Left colon (tissue), 2 donors: ENCODE results near the gene VPS33B. TPM values are rescaled to one million over a fixed set of nuclear protein-coding genes. Genes with fewer than 3 reads are reported as not detected.
"Not testable (repeated sequence)": the region's sequence is repeated elsewhere in the genome, so short reads cannot be mapped to it uniquely, and the experiment has no call there.

Experiments used
- ATAC-seq: fragments of 200-7000 bp; cut with Tn5 transposase; one replicate; pipeline ENCODE4 v1.9.1; 2020; ENCODE audit warnings: mild to moderate bottlenecking, moderate library complexity
- DNase-seq, 2 donors: peaks; one replicate each; pipeline ENCODE4 v3.0.0-alpha.2; 2020
- intact Hi-C, 2 donors: fragments of 100-400 bp; cut with DNase I in 1 of 2; cut with micrococcal nuclease in 1 of 2; formaldehyde crosslinking; loops; one replicate each; pipeline versions ENCODE4 v1.11.2 to v1.14.0; 2022; cut with DNase I, micrococcal nuclease
- long read RNA-seq: library from polyadenylated mRNA; unstranded; transcript quantifications from one replicate; pipeline ENCODE4 v2.0.0, GENCODE V29; 2021
- total RNA-seq, 2 donors: library from RNA; stranded (reverse); fragmentation: NEBNext Ultra II Directional; extraction: Animal tissue kit (Norgen Biotek cat#: 25700); gene quantifications; one replicate each; pipeline ENCODE4 v1.2.1, GENCODE V29; 2021
- donor health status: DM: no; HTN: no; CAD: no.
- donor health status: DM: yes; HTN: yes; CAD: no.

The VPS33B gene
- 10 to 100 TPM; 15.1 to 16.9 TPM for total RNA-seq
- long read RNA-seq, transcript VPS33B-201 (23 exons, 2,767 nt), result major isoform, 25 of 35 reads
- long read RNA-seq, partial matches to known transcripts, result 4 of 35 reads
- long read RNA-seq, other reads (novel, unspliced or antisense), result 4 of 35 reads

DNA sequence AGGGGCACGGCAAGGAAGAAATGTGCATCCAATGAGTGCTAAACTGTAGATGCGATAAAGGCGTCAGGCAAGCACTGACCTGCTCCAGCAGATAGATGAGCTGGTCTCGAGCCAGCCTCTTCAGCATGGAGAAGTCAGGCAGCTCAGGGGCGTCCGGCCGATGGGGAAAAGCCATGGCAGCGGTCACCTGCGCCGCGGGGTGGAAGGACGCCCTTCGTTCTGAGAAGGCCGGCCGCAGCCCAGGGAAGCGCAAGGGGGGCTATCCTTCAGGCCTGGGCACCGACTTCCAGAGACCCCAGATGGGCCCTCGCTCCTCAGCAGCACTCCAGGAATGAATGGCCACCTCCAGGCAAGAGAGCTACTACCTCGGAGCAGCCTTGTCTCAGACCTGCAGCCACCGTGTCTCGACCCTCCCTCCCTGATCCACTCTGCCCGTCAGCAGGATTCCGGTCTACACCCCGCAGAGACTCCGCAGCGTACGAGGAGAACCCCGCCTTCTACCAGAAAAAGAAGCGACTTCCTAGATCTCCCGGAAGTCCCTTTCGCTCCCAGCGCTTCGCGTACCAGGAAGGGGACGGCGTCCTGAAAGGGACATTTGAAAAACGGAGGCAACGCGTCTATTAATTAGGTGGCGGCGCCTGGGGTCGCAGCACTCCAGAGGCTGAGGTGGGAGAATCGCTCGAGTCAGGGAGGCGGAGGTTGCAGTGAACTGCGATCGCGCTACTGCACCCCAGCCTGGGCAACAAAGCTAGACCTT lies at the start of gene VPS33B:
Gene VPS33B (minus strand): TSS at position 520 of the 757 bp plus-strand sequence. CDS start 345 bp downstream, at position 175.
- DNase-seq (peak; percentile 88 to 91), ATAC-seq (peak; percentile 97)
- intact Hi-C loops, result no loop called here

DNA sequence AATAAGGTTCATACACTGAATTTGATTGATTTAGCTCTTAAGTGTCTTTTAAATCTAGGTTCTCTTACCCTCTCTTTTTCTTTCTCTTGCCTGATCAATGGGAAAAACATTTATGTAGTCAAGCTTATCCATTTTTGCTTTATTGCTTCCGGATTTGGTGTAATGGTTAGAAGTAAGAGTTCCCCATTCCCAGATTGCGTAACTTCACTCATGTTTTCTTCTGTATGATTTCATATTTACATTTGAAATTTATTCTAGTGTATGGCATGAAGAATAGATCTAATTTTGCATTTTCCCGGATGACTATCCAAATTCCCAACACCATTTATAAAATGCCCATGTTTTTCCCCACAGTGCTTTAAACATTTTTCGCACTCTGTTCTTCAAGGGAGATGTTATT lies 49.8 kb upstream of the VPS33B start:
- intact Hi-C loops, result no loop called here
- ATAC-seq (no peak), DNase-seq (no peak)

DNA sequence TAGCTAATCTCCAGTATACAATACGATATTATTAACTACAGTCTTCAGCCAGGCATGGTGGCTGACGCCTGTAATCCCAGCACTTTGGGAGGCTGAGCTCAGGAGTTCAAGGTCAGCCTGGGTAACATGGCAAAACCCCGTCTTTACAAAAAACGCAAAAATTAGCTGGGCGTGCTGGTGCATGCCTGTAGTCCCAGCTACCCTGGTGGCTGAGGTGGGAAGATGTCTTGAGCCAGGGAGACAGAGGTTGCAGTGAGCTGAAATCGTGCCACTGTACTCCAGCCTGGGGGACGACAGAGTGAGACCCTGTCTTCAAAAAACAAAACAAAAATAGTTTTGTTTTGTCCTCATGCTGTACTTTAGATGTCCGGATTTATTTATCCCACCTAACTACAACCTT lies 48.5 kb upstream of the VPS33B start:
- ATAC-seq (no peak), DNase-seq (no peak)
- intact Hi-C loops, result no loop called here

DNA sequence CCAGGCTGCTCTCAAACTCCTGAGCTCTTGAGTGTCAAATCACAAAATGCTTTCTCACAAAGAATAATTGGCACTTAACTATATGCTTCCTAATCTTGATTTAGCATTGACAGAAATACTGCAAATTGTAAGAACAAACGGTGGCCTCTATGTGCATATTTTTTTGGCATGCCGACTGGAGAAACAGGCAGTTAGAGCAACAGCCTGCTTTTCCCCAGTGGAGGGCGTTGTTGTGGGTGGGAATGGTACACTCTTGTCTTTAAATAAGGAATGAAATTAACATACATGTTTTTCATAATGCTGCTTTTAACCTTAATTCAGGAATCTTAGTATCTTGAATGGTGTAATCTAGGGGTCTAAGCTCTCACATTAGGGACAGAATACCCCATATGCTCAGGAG lies 46.6 kb upstream of the VPS33B start:
- intact Hi-C loops, result no loop called here

DNA sequence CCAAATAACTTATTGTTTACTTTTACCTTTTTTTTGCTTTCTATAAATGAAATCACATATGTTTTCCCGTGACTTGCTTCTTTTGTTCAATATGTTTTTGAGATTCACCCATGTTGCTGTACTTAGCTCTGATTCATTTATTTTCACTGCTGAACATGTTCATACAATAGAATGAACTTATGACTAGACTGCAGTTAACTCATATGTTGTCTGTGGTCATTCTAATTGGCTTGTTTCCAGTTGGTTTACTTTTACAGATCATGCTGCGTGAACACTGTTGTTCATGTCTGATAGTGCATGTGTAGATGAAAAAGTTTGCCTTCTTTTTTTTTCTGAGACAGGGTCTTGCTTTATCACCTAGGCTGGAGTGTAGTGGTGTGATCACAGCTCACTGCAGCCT lies 46.0 kb upstream of the VPS33B start:
- intact Hi-C loops, result no loop called here
- DNase-seq (no peak), ATAC-seq (no peak)

More for the DNA sequence above, 46.6 kb upstream of the VPS33B start:
- DNase-seq (no peak), ATAC-seq (no peak)

DNA sequence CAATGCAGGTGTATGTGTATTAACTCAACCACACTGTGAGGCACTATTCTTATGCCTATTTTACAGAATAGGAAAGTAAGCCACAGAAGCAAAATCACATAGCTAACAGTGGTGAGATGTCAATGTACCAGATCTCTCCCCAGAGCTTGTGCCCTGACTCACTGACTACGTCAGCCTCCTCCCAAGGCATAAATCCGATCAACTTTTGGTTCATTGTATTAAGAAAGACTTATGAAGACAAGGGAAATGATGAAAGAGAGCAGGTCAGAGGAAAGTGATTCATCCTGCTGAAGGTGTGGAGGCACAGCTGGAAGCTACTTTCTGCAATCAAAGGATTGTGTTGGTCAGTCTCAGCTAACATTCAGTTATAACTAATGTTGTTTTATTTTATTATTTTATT lies 44.6 kb upstream of the VPS33B start:
- DNase-seq (no peak), ATAC-seq (no peak)
- intact Hi-C loops, result no loop called here

DNA sequence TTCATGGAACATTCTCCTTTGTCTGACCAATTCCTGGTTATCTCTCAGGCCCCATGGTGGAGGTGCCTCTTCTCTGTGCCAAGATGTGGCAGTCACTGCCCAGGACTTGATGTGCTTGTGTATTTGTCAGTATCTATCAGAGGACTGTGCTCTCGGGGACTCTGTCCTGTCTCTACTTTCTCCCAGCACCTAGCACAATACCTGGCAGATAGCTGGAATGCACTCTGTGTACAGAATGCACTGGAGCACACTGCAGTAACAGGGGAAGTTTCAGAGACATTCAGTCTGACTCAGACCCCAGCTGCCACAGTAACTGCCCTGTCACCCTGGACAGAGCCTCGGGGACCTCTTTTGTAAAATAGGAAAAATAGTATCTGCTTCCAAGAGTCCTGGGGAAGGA lies 43.1 kb upstream of the VPS33B start:
- intact Hi-C loops, result no loop called here
- DNase-seq (no peak), ATAC-seq (no peak)

DNA sequence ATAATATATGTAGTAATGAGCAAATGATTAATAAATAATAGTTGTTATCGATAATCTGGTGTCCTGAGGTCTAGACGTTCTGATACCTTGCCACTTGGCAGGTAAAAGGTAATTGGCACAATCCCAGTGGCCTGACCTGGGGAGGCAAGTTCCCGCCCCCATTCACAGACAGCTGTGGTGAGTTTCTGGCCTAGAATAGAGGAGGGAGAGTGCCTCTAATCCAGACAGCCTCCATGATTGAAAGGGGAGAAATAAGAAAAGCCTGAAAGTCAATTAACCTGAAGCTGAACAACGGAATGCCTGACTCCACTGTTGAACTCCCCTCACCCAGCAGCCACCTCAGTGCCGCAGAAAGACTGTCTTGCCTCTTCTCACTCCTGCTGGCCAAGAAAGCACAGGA lies 39.6 kb upstream of the VPS33B start:
- intact Hi-C loops, result no loop called here
- DNase-seq (no peak), ATAC-seq (no peak)

DNA sequence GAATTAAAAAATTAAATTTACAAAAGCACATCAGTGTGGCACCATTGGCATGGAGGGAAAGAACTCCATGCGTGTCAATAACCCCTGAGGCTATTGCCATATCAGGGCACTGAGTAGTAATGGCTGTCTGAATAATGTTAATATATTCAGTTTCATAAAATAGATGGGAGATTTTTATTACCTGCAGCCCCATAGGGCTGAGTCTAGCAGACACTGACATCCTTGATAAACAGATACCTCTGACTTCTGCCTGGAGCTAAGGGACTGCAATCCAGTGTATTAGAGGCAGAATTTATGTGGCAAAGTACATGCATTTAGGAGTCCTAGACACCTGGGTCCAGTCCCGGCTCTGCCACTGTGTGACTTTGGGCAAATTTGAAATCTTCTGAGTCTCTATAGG lies 38.8 kb upstream of the VPS33B start:
- no peak for DNase-seq
- no peak for ATAC-seq
- intact Hi-C loops, result no loop called here

DNA sequence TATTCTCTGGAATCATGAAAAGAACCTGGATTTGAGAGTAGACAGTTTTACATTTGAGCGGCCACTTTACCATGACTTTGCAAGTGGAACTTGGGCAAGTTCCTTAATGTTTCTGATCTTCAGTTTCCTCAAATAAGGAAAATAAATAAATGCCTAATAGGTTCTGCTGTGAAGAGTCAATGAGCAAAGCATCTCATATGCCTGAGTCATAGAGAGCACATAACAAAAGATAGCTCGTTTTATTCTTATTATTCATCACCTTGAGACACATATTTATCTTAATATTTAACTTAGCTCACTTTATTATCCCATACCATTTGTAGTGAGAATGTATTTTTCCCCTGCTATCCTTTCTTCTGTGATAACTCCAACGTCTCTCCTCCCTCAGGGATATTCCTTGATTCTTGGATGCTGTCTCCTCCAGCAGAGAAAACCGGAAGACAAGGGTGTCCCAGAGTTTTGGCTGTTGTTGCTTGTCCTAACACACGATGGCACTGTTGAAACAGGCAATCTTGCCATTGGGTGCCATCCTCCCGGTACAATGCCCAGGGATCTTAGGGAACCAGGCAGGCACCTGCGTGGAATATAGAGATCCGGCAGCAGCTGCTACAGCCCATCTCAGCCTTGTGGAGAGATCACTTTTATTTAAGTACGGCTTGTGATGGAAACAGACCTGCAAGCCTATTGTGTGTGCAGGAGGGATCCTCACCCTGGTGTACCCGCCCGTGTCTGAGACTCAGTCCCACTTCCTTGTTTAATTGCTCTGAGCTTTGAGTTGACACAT lies 33.3 kb upstream of the VPS33B start:
- intact Hi-C loops, result loop anchor here in 1 of 2 donors (5.0 kb wide), 2 partner anchors 172 to 217 kb away; no protein-coding TSS in a partner anchor
- DNase-seq (peak in 1 of 2 donors; percentile 47), ATAC-seq (peak; percentile 97)

DNA sequence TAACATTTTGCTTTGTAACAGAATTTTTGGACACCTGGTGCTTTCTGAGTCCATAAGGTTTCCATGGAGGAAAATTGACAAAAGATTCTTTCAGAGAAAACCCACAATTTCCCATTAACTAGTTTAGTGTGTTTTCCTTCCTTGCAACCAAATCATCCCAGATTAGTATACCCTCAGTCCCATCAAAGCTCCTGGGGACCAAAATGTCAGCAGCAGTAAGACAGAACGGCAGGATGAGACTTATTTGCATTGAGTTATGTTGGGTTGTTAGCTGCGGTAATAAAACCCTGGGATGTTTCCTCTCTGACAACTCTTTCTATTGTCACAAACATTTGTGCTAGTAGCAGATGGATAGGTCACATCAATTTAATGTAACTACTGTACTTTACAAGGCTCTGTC lies 32.4 kb upstream of the VPS33B start:
- no peak for ATAC-seq
- no peak for DNase-seq
- intact Hi-C loops, result loop anchor here in 1 of 2 donors (5.0 kb wide), 2 partner anchors 172 to 217 kb away; no protein-coding TSS in a partner anchor

DNA sequence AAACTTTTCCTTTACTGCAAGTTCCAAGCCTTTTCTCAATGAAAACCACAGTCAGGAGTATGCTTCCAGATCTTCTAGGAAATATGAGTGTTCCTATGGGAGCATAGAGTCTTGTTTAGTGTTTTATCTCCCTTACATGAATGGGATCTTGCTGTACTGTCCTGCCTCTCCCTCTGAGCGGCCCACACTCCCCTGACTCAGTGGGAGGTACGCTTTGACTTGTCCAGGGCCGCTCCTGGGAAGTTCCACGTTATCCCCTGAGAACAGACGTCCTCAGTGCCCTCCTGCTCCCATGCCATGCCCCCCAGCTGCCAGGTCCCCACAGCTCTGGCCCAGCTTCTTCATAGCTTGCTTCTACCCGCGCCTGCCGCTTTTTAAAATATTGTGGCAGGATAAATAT lies 28.9 kb upstream of the VPS33B start:
- ATAC-seq, result no peak
- no peak for DNase-seq
- intact Hi-C loops, result no loop called here

DNA sequence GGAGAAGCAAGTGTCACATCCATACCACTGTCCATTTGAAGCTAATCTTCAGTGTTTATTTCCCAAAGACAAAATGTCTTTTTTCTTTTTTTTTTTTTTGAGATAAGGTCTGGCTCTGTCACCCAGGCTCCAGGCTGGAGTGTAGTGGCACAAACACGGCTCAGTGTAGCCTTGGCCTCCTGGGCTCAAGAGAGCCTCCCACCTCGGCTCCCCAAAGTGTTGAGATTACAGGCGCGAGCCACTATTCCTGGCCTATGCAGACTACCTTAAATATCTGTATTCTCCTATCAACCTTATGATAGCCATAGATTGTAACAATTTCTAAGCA lies 27.7 kb upstream of the VPS33B start:
- intact Hi-C loops, result no loop called here
- ATAC-seq (peak; percentile 22), DNase-seq (no peak)

DNA sequence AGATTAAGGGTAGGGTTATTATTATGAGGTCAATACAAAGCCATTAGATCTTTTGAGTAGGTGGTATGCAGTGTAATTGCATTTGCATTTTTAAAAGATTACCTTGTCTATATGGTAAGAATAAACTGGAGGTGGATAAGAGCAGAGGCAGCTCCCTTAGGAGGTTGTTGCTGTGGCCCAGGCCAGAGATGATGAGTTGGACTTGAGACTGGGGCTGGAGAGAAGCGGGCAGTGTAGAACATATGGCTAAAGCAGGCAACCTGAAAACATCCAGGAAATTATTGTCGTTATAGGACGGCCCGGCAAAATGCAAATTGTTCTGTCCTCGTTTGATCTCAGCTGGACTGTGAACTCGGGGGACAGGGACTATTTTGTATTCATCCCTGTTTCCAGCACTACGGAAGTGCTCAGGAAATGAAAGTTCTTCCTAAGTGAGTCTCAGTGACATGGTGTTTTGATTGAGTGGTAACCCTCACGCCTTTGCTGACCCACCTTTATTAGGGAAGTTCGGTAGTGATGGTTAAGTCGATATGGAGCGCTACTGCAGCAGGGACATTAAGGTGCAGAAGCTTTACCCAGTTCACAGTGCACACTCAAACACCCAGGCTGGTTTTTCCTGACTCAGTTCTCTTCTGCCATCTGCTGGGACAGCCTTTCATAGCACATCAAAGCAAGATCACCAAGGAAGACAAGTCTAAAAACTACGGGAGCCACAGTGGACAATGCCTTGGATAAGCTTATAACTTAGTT lies 27.2 kb upstream of the VPS33B start:
- intact Hi-C loops, result no loop called here
- peak; percentile 96 for ATAC-seq
- DNase-seq, result peak; percentile 41 to 63

DNA sequence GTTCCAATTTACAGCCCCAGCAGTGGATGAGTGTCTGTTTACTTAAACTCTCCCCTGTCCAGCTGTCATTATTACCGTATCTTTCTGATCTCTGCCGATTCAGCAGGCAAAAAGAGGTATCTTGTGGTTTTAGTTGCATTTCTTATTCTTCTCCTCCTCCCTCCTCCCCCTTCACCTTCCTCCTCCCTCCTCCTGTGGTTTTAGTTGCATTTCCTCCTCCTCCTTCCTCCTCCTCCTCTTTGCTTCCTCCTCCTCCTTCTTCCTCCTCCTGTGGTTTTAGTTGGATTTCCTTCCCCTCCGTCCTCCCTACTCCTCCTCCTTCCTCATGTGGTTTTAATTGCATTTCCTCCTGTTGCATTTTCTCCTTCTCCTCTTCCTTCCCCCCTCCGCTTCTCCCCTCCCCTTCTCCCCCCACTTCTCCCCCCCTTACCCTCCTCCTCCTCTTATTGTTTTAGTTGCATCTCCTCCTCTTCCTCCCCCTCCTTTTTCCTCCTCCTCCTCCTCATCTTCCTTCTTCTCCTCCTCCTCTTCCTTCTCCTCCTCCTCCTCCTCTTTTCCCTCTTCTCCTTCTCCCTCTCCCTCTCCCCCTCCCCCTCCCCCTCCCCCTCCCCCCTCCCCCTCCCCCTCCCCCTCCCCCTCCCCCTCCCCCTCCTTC lies 25.3 kb upstream of the VPS33B start:
- DNase-seq (no peak), ATAC-seq (no peak)
- intact Hi-C loops, result no loop called here

DNA sequence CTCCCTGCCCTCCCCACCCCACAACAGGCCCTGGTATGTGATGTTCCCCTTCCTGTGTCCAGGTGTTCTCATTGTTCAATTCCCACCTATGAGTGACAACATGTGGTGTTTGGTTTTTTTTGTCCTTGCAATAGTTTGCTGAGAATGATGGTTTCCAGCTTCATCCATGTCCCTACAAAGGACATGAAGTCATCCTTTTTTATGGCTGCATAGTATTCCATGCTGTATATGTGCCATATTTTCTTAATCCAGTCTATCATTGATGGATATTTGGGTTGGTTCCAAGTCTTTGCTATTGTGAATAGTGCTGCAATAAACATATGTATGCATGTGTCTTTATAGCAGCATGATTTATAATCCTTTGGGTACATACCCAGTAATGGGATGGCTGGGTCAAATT lies 23.7 kb upstream of the VPS33B start:
- intact Hi-C loops, DNase-seq, ATAC-seq: not testable (repeated sequence)

DNA sequence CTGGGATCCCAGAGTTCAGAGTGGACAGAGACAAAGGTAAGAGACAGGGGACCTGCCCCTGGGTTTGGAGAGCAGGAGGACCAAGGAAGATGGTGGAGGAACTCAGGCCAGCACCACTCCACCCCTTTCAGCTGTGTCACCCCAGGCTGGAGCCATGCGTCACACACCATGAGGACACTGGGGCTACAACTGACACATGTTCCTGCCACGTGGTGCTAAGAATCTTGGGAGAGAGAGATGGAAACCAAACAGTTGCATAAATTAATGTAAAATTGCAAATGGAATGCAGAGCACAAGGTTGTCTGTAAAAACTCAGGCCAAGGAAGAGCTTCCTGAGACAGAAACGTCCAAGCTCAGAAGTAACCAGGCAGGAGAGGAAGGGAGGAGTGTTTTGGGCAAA lies 22.7 kb upstream of the VPS33B start:
- DNase-seq (no peak), ATAC-seq (no peak)
- intact Hi-C loops, result no loop called here

DNA sequence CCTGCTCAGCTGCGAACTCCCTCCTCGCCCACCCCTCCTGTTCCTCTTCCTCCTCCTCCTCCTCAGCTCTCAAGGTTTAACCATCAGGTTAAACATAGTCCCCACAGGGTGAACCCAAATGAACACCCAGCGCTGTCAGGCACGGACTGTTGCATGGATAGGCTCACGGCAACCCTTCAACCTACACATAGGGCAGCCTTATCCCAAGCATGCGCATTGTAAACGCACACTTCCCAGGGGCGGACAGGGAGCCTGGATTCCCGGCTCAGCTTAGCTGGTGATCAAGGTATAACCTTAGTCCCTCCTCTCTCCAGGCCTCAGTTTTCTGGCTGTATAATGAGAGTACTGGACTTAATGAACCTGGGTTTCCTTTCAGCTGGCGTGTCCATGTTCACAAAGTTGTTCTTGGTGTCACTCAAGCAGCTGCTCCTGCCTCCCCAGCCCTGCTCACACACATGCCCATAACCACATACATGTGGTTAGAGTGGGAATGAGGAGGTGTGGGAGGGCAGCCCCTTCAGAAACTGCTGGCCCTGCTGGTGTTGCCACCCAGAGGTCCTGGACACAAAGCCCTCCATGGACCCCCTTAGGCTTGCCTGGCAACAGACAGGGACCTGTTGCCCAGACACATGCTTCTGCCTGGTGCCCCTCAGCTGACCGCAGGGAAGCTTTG lies 20.9 kb upstream of the VPS33B start:
- ATAC-seq (no peak), DNase-seq (no peak)
- intact Hi-C loops, result no loop called here
